ENCODE measurements around the gene OR6C70. TPM values are rescaled to one million over a fixed set of nuclear protein-coding genes. Genes with fewer than 3 reads are reported as not detected.

Gene OR6C70
- total RNA-seq, 1 experiment from 2014 or later, result not detected

DNA sequence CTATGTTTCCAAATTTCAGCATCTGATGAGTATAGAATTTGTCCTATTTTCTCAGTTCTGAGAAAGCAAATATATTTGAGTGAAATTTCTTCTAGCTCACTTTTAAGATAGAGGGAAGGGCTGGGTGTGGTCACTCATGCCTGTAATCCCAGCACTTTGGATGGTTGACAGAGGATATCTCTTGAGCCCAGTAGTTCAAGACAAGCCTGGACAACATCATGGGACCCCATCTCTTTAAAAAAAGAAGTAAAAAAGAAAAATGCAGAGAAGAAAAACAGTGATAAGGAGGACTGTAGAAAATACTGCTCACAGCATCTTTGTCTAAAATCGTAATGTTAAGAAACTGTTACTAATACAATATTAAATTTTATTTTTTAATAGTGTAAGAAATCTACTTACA, 2.3 kb upstream of the OR6C70 start:
- Histone ChIP-seq H2BK5ac (ENCODE audit: insufficient read length, low read length) (no peak overlapping the region), H3K27me3 (ENCODE audit: insufficient read depth, low read length) (no peaks in the 10 kb centered on the region), H3K79me1 (ENCODE audit: insufficient read depth, low read depth, low read length, poor library complexity, severe bottlenecking) (no peaks in the 10 kb centered on the region), H3K23me2 (ENCODE audit: insufficient read length, low read depth, low read length, poor library complexity, severe bottlenecking) (no peaks in the 10 kb centered on the region), H4K91ac (ENCODE audit: insufficient read length, low read depth, low read length) (no peak overlapping the region), H3K9ac (ENCODE audit: extremely low read depth, insufficient read length, low read length) (no peak overlapping the region), H3K18ac (ENCODE audit: insufficient read length, low read depth, low read length) (no peak overlapping the region), H3K79me2 (ENCODE audit: insufficient read depth, low read length) (no peaks in the 10 kb centered on the region), H3K4ac (ENCODE audit: low read depth, low read length) (no peak overlapping the region), H4K5ac (ENCODE audit: insufficient read length, low read depth, low read length) (no peak overlapping the region), H2BK12ac (ENCODE audit: insufficient read length, low read depth, low read length) (no peak overlapping the region), H4K20me1 (ENCODE audit: control insufficient read depth, insufficient read depth, insufficient read length) (no peaks in the 10 kb centered on the region), H3K4me1 (ENCODE audit: insufficient read depth, low read length) (no peaks in the 10 kb centered on the region), H2AFZ (ENCODE audit: low read length) (no peak overlapping the region), H3K14ac (ENCODE audit: insufficient read depth, low read length) (no peak overlapping the region), H3K56ac (ENCODE audit: insufficient read length, low read depth, low read length) (no peak overlapping the region), H4K8ac (replicated peaks; ENCODE audit: insufficient read length, low read depth, low read length) (no peak overlapping the region), H2AK5ac (ENCODE audit: insufficient read length, low read length) (no peak overlapping the region), H3K4me2 (ENCODE audit: insufficient read depth, insufficient read length, low read length) (no peak overlapping the region), H3K27ac (ENCODE audit: insufficient read length, low read depth, low read length) (no peak overlapping the region), H3T11ph (ENCODE audit: low read length) (no peak overlapping the region), H3K23ac (ENCODE audit: insufficient read length, low read depth, low read length) (no peak overlapping the region), H2BK120ac (ENCODE audit: low read depth, low read length, poor library complexity, severe bottlenecking) (no peak overlapping the region), H3K9me3 (ENCODE audit: control insufficient read depth, low read depth, low read length) (no peaks in the 10 kb centered on the region), H2BK15ac (ENCODE audit: low read depth, low read length) (no peak overlapping the region), H2BK20ac (ENCODE audit: low read depth, low read length, poor library complexity, severe bottlenecking) (no peak overlapping the region)
- Mint-ChIP-seq H3K4me3 (no peak overlapping the region), H3K9me3 (no peaks in the 10 kb centered on the region), H3K36me3 (ENCODE audit: insufficient read depth in 1 of 3, low read depth in 3 of 3) (no peaks in the 10 kb centered on the region), H3K27ac (no peak overlapping the region), H3K4me1 (no peaks in the 10 kb centered on the region), H3K27me3 (ENCODE audit: low read depth) (no peaks in the 10 kb centered on the region)
- no CpG with 5 or more reads among the region's 1 CpG for WGBS (ENCODE audit: extremely low coverage, insufficient read length, low lambda C conversion rate)
- TF ChIP-seq CTCF (conservative IDR thresholded peaks at IDR 0.05), result no peak
- DNase-seq, result no peak

Data from H9 (cell line).